HepG2 (cell line): ENCODE measurements around the gene MT1F. TPM values are rescaled to one million over a fixed set of nuclear protein-coding genes. Genes with fewer than 3 reads are reported as not detected.

Source experiments
- AGO2 ChIP-seq: fragments of 200-400 bp; formaldehyde crosslinking; optimal IDR thresholded peaks from 2 replicates; pipeline ENCODE3; 2017; ENCODE audit warnings: mild to moderate bottlenecking, low read depth, low read length, moderate library complexity
- ARNT2 ChIP-seq: sonication (generic); formaldehyde crosslinking; IDR thresholded peaks from 2 replicates; pipeline ENCODE4 v1.8.0; 2022; ENCODE audit warnings: mild to moderate bottlenecking, low read depth, missing genetic modification reagents, moderate library complexity
- FUBP1 ChIP-seq: sonication (generic); formaldehyde crosslinking; IDR thresholded peaks from 2 replicates; pipeline ENCODE4 v1.5.1; 2020; ENCODE audit warnings: missing genetic modification reagents, mild to moderate bottlenecking, borderline replicate concordance
- GTF2F1 ChIP-seq: fragments of 150-350 bp; IDR thresholded peaks from 2 replicates; pipeline ENCODE4 v1.6.1; 2014; ENCODE audit warnings: low read length
- HDAC6 ChIP-seq: fragments of 200-600 bp; sonication (generic); IDR thresholded peaks from 2 replicates; pipeline ENCODE4 v1.7.0; 2017; ENCODE audit warnings: mild to moderate bottlenecking, antibody characterized with exemption, low read length, low read depth
- HOXA7 ChIP-seq: sonication (generic); formaldehyde crosslinking; IDR thresholded peaks from 2 replicates; pipeline ENCODE4 v1.8.1; 2022; ENCODE audit warnings: mild to moderate bottlenecking, missing genetic modification reagents, moderate library complexity
- IKZF5 ChIP-seq: IDR thresholded peaks from 2 replicates; pipeline ENCODE4 v1.6.1; 2018; ENCODE audit warnings: missing genetic modification reagents, mild to moderate bottlenecking, missing compliant biosample characterization
- MAX ChIP-seq: IDR thresholded peaks from 2 replicates; pipeline ENCODE4 v1.6.1; 2012; ENCODE audit warnings: inconsistent platforms
- POGZ ChIP-seq: sonication (generic); formaldehyde crosslinking; IDR thresholded peaks from 2 replicates; pipeline ENCODE4 v1.4.0; 2020; ENCODE audit warnings: mild to moderate bottlenecking, missing genetic modification reagents
- SNAPC2 ChIP-seq: sonication (generic); formaldehyde crosslinking; IDR thresholded peaks from 2 replicates; pipeline ENCODE4 v1.8.1; 2022; ENCODE audit warnings: mild to moderate bottlenecking, missing genetic modification reagents
- TBX2 ChIP-seq: sonication (generic); formaldehyde crosslinking; IDR thresholded peaks from 2 replicates; pipeline ENCODE4 v1.5.0; 2020; ENCODE audit warnings: missing genetic modification reagents, mild to moderate bottlenecking, borderline replicate concordance
- TGIF2 ChIP-seq: IDR thresholded peaks from 2 replicates; pipeline ENCODE4 v1.6.1; 2016; ENCODE audit warnings: control low read depth, missing compliant biosample characterization
- ZBTB26 ChIP-seq: IDR thresholded peaks from 2 replicates; pipeline ENCODE4 v1.6.1; 2016; ENCODE audit warnings: missing compliant biosample characterization, missing genetic modification reagents, borderline replicate concordance
- ZNF12 ChIP-seq: sonication (generic); formaldehyde crosslinking; IDR thresholded peaks from 2 replicates; pipeline ENCODE4 v1.5.0; 2020; ENCODE audit warnings: missing genetic modification reagents
- ZNF234 ChIP-seq: sonication (generic); formaldehyde crosslinking; conservative IDR thresholded peaks from 2 replicates; pipeline ENCODE4 v1.5.1; 2020; ENCODE audit warnings: mild to moderate bottlenecking, missing genetic modification reagents
- ZNF337 ChIP-seq: sonication (generic); formaldehyde crosslinking; IDR thresholded peaks from 2 replicates; pipeline ENCODE4 v1.5.1; 2020; ENCODE audit warnings: missing genetic modification reagents, low read depth, mild to moderate bottlenecking, borderline replicate concordance
- ZNF451 ChIP-seq: sonication (generic); formaldehyde crosslinking; IDR thresholded peaks from 2 replicates; pipeline ENCODE4 v1.5.0; 2020; ENCODE audit warnings: mild to moderate bottlenecking, missing genetic modification reagents
- ZNF563 ChIP-seq: sonication (generic); formaldehyde crosslinking; IDR thresholded peaks from 2 replicates; pipeline ENCODE4 v1.8.0; 2022; ENCODE audit warnings: mild to moderate bottlenecking, moderate library complexity, missing genetic modification reagents
- ZNF768 ChIP-seq: sonication (generic); formaldehyde crosslinking; IDR thresholded peaks from 2 replicates; pipeline ENCODE4 v1.4.0; 2020; ENCODE audit warnings: missing genetic modification reagents
- ZNF772 ChIP-seq: sonication (generic); formaldehyde crosslinking; IDR thresholded peaks from 2 replicates; pipeline ENCODE4 v1.5.0; 2020; ENCODE audit warnings: mild to moderate bottlenecking, missing genetic modification reagents
- ZNF883 ChIP-seq: sonication (generic); formaldehyde crosslinking; IDR thresholded peaks from 2 replicates; pipeline ENCODE4 v1.5.1; 2020; ENCODE audit warnings: mild to moderate bottlenecking, missing genetic modification reagents; ENCODE audit errors: not compliant biosample characterization
- ZSCAN22 ChIP-seq: sonication (generic); formaldehyde crosslinking; IDR thresholded peaks from 2 replicates; pipeline ENCODE4 v1.4.0; 2020; ENCODE audit warnings: mild to moderate bottlenecking, missing genetic modification reagents
- polyA plus RNA-seq, 8 experiments: library from polyadenylated mRNA; depleted of rRNA in 3 of 8; stranded (reverse) in 7 of 8; unstranded in 1 of 8; fragments of >200 nt; fragmentation: Illumina TruSeq in 4 of 8; extraction: Trizol in 4 of 8; gene quantifications; 2 replicates each; pipeline versions ENCODE4 v1.2.1 to v1.2.3, GENCODE V29; 2011 to 2016; ENCODE audit warnings: low read depth in 4 of 8, missing spikeins in 1 of 8, mixed read lengths in 1 of 8; ENCODE audit not compliant: insufficient read depth in 1 of 8
- total RNA-seq, 5 experiments: library from RNA; depleted of rRNA; stranded (reverse); fragments of >200 nt; fragmentation: Illumina TruSeq; extraction: Trizol; gene quantifications; 2 replicates each; pipeline ENCODE4 v1.2.3, GENCODE V29; 2016; ENCODE audit warnings: low read depth in 1 of 5

MT1F gene
- total and polyA plus RNA-seq, 2 of the 13 experiments (the other 11 are each of a cell fraction or from before 2014, with no cell fraction given): 1.9 to 169 TPM

- TF ChIP-seq HDAC6: no peak
- peak; percentile 23; the same call in 1 of the 2 replicates for TF ChIP-seq TBX2 (CRISPR knock-in tag)
- TF ChIP-seq ZSCAN22 (CRISPR knock-in tag): 0 out of 2 replicates have a peak, but pooled peaks have one; percentile 3
- TF ChIP-seq AGO2: no peak
- TF ChIP-seq POGZ: no peak
- TF ChIP-seq ZNF772: no peak
- no peak for TF ChIP-seq GTF2F1
- no peak for TF ChIP-seq ZNF12
- TF ChIP-seq HOXA7: no peak
- no peak for TF ChIP-seq ZBTB26 (CRISPR knock-in tag)
- TF ChIP-seq ZNF768 (CRISPR knock-in tag): peak; percentile 94
- no peak for TF ChIP-seq TGIF2 (CRISPR knock-in tag)
- no peak for TF ChIP-seq ZNF563 (CRISPR knock-in tag)
- no peak for TF ChIP-seq ZNF337 (CRISPR knock-in tag)
- no peak for TF ChIP-seq ZNF451 (CRISPR knock-in tag)
- no peak for TF ChIP-seq IKZF5 (CRISPR knock-in tag)
- no peak for TF ChIP-seq FUBP1 (CRISPR knock-in tag)
- TF ChIP-seq ARNT2 (CRISPR knock-in tag): no peak
- TF ChIP-seq MAX: 0 out of 2 replicates have a peak, but pooled peaks have one; percentile 10
- TF ChIP-seq ZNF883 (CRISPR knock-in tag): no peak
- no peak for TF ChIP-seq ZNF234
- TF ChIP-seq SNAPC2 (CRISPR knock-in tag): no peak
Measured at GRCh38 chr16:56610609-56611111, 47.1 kb upstream of the MT1F start (continued).
